C4-2B (cell line): ENCODE measurements around the gene TMEM163.

ENCODE experiments used
- CTCF ChIP-seq: fragments of 450-650 bp; conservative IDR thresholded peaks from 2 replicates; pipeline ENCODE4 v1.5.1; 2017; ENCODE audit warnings: mild to moderate bottlenecking
- ZFX ChIP-seq: fragments of 450-650 bp; IDR thresholded peaks from 2 replicates; pipeline ENCODE4 v1.6.1; 2017

GRCh38 chr2:134468164-134468563, 250.6 kb downstream of the TMEM163 start:
- TF ChIP-seq CTCF (no peak), ZFX (no peak)
